Uterus (tissue), 2 donors: ENCODE data around the gene QDPR.

Experiments used
- POLR2A ChIP-seq, 2 donors: fragments of 450-650 bp; IDR thresholded peaks; one replicate each; pipeline ENCODE4 v1.6.1; 2016; ENCODE audit warnings: antibody characterized with exemption in 2 of 2, mild to moderate bottlenecking in 1 of 2, moderate library complexity in 1 of 2
- TF ChIP-seq, protein P1 (sequence below), 4 experiments: fragments of 200-600 bp in 2 of 4; fragments of 450-650 bp in 2 of 4; sonication (generic) in 2 of 4; IDR thresholded peaks; one replicate each; pipeline ENCODE4 v1.5.1; 2016 to 2019; ENCODE audit warnings: antibody characterized with exemption in 4 of 4, mild to moderate bottlenecking in 2 of 4, moderate library complexity in 1 of 4

DNA sequence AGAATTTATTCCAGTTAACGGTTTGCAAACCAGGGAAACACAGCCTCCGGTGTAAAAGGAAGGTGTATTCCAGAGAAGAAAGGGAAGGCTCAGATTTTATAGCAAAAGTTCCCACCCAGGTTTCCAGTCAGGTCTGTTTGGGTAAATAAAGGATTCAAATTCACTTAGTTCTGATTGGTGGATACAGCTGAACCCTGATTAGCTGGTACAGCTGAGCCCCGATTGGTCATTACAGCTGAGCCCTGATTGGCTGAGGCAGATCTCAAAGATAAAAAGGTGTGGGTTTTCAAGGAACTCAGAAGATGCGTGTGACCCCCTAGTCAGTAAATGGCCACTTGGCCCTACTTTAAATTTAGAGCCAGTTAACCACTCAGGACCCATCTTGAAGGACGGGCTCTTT lies 9.7 kb upstream of the QDPR start:
- TF ChIP-seq, protein P1, sequence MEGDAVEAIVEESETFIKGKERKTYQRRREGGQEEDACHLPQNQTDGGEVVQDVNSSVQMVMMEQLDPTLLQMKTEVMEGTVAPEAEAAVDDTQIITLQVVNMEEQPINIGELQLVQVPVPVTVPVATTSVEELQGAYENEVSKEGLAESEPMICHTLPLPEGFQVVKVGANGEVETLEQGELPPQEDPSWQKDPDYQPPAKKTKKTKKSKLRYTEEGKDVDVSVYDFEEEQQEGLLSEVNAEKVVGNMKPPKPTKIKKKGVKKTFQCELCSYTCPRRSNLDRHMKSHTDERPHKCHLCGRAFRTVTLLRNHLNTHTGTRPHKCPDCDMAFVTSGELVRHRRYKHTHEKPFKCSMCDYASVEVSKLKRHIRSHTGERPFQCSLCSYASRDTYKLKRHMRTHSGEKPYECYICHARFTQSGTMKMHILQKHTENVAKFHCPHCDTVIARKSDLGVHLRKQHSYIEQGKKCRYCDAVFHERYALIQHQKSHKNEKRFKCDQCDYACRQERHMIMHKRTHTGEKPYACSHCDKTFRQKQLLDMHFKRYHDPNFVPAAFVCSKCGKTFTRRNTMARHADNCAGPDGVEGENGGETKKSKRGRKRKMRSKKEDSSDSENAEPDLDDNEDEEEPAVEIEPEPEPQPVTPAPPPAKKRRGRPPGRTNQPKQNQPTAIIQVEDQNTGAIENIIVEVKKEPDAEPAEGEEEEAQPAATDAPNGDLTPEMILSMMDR (IDR thresholded peaks at IDR 0.05) = no peak
- no peak for TF ChIP-seq POLR2A (IDR thresholded peaks at IDR 0.05)
